Nephron (organoid): ENCODE data around the gene MTFP1.

Source experiments
- H3K27ac Mint-ChIP-seq, 3 experiments: 2 replicates each; pipeline ENCODE4 v1.8.0; 2020; ENCODE audit warnings: mixed read lengths in 3 of 3, mild to moderate bottlenecking in 2 of 3, moderate library complexity in 1 of 3
- H3K27me3 Mint-ChIP-seq: 2 replicates; pipeline ENCODE4 v1.8.0; 2021; ENCODE audit warnings: low read depth, mild to moderate bottlenecking, moderate library complexity, mixed read lengths
- H3K36me3 Mint-ChIP-seq: 2 replicates; pipeline ENCODE4 v1.8.0; 2020; ENCODE audit warnings: low read depth, mixed read lengths
- H3K4me1 Mint-ChIP-seq: 2 replicates; pipeline ENCODE4 v1.8.0; 2020; ENCODE audit warnings: mixed read lengths
- H3K4me3 Mint-ChIP-seq, 3 experiments: 2 replicates each; pipeline ENCODE4 v1.8.0; 2020; ENCODE audit warnings: mild to moderate bottlenecking in 3 of 3, mixed read lengths in 3 of 3, moderate library complexity in 2 of 3
- H3K9me3 Mint-ChIP-seq: 2 replicates; pipeline ENCODE4 v1.8.0; 2020; ENCODE audit warnings: mixed read lengths
- TF ChIP-seq, protein P1 (sequence below), 3 experiments: fragments of 200-600 bp; sonication (generic); IDR thresholded peaks; one replicate each; pipeline ENCODE4 v1.5.0; 2021; ENCODE audit warnings: antibody characterized with exemption in 3 of 3; ENCODE audit not compliant: unreplicated experiment in 3 of 3

MTFP1 gene

DNA sequence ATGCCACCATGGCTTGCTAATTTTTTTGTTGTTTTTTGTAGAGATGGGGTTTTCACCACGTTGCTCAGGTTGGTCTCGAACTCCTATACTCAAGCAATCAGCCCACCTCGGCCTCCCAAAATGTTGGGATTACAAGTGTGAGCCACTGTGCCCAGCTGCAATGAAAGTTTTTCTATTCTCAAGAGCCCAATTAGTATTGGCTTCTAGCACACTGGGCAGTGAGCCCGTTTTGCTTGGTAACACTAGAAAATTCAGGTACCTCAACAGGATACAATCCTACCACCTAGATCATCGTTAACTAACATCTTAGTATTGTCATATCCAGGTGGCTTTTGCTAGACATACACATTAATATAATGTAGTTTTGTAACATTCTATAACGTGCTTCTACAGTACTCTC is 27.3 kb downstream of the MTFP1 start:
- H3K27me3 Mint-ChIP-seq, result peaks cover 8% of the 10 kb centered on the region
- H3K4me1 Mint-ChIP-seq, result no peaks in the 10 kb centered on the region
- TF ChIP-seq, protein P1, sequence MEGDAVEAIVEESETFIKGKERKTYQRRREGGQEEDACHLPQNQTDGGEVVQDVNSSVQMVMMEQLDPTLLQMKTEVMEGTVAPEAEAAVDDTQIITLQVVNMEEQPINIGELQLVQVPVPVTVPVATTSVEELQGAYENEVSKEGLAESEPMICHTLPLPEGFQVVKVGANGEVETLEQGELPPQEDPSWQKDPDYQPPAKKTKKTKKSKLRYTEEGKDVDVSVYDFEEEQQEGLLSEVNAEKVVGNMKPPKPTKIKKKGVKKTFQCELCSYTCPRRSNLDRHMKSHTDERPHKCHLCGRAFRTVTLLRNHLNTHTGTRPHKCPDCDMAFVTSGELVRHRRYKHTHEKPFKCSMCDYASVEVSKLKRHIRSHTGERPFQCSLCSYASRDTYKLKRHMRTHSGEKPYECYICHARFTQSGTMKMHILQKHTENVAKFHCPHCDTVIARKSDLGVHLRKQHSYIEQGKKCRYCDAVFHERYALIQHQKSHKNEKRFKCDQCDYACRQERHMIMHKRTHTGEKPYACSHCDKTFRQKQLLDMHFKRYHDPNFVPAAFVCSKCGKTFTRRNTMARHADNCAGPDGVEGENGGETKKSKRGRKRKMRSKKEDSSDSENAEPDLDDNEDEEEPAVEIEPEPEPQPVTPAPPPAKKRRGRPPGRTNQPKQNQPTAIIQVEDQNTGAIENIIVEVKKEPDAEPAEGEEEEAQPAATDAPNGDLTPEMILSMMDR (IDR thresholded peaks at IDR 0.05; ENCODE audit: unreplicated experiment in 3 of 3), result no peak
- H3K9me3 Mint-ChIP-seq, result no peaks in the 10 kb centered on the region
- no peak overlapping the region for H3K27ac Mint-ChIP-seq
- H3K4me3 Mint-ChIP-seq, result no peak overlapping the region
- H3K36me3 Mint-ChIP-seq, result no peaks in the 10 kb centered on the region

DNA sequence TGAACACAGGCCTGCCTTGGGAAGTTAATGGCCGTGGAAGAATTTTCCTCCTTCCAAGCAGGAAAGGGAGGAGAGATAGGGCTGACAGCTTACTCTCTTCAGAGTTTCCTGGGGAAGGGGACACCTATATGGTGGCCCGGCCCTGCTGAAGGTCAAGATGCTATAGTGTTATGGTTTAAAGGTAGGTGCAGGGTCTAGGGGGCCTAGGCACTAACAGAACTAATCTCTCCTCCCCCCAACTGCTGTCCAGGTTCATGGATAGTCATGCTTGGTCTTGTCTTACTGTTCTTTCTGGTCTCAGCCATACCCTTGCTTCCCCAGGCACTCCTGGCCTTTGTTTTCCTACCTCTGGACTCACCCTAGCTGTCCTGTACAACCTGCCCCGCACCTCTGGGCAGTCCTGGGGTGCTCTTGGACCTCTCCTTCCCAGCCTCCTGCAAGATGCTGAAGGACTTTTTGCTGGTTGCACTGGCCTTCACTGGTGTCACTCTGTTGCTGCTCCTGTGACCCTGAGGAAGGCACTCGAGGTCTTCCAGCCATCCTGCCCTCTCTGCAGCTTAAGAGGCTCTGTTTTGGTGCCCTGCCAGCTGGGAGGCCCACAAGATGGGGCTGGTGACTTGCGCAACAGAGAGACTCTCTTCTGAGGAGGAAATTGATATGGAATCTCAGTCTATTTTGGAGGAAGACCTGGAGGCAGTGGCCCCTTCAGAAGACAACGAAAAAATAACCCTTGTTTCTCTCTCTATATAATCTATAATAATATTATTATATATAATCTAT is 28.4 kb downstream of the MTFP1 start:
- H3K27ac Mint-ChIP-seq, result no peak overlapping the region

DNA sequence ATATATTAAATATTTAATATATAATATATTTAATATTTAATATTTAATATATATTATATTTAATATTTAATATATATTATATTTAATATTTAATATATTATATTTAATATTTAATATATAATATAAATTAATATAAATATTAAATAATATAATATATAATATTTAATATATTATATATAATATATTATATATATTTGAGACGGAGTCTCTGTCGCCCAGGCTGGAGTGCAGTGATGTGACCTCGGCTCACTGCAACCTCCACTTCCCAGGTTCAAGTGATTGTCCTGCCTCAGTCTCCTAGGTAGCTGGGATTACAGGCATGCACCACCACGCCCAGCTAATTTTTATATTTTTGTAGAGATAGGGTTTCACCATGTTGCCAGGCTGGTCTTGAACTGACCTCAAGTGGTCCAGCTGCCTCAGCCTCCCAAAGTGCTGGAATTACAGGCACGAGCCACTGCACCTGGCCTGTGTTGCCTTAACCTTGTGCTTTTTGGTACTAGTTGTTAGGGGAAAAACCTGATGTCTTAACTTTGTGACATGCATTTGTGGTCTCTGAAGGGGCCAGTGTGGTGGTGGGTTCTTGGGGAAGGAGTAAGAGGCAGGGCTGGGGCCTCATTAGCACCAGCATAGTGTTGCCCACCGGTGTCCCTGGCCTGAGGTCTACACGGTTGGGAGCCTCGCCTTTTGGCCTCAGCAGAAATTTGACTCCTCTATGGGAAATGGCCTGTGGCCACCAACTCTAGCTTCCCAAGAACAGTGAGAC is 29.7 kb downstream of the MTFP1 start:
- Mint-ChIP-seq H3K4me3 (no peak overlapping the region), H3K36me3 (no peaks in the 10 kb centered on the region), H3K27me3 (peaks cover 15% of the 10 kb centered on the region), H3K9me3 (no peaks in the 10 kb centered on the region), H3K27ac (no peak overlapping the region), H3K4me1 (no peaks in the 10 kb centered on the region)
- TF ChIP-seq, protein P1 (IDR thresholded peaks at IDR 0.05; ENCODE audit: unreplicated experiment in 3 of 3), result no peak

More for the DNA sequence above, 28.4 kb downstream of the MTFP1 start:
- TF ChIP-seq, protein P1 (IDR thresholded peaks at IDR 0.05; ENCODE audit: unreplicated experiment in 3 of 3), result no peak
- no peak overlapping the region for H3K4me3 Mint-ChIP-seq
- peaks cover 8% of the 10 kb centered on the region for H3K27me3 Mint-ChIP-seq
- no peaks in the 10 kb centered on the region for H3K4me1 Mint-ChIP-seq
- H3K36me3 Mint-ChIP-seq, result no peaks in the 10 kb centered on the region
- H3K9me3 Mint-ChIP-seq, result no peaks in the 10 kb centered on the region

DNA sequence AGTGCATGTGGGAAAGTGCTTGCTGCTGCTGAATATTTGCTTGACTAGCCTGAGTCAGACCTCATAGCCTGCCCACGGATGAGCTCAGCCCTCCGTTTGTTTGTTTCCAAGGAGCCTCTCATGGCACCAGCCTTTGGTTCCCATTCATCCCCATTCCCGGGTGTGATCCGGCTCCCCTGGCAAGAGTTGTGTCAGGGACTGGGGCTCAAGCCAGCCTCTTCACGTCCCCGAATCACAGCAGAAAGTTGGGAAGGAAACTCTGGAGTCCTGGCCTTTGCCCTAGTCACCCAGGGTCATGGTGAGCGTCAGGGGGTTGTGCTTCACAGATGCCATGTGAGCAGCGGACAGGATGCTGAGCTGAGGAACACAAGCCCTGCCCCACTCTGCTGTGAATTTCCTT is 32.4 kb downstream of the MTFP1 start:
- peaks cover 15% of the 10 kb centered on the region for H3K27me3 Mint-ChIP-seq
- H3K36me3 Mint-ChIP-seq, result no peaks in the 10 kb centered on the region
- TF ChIP-seq, protein P1 (IDR thresholded peaks at IDR 0.05; ENCODE audit: unreplicated experiment in 3 of 3), result no peak
- H3K4me3 Mint-ChIP-seq, result no peak overlapping the region
- no peaks in the 10 kb centered on the region for H3K9me3 Mint-ChIP-seq
- H3K27ac Mint-ChIP-seq, result no peak overlapping the region
- H3K4me1 Mint-ChIP-seq, result no peaks in the 10 kb centered on the region

GRCh38 chr22:30459181-30460052 is 33.8 kb downstream of the MTFP1 start:
- Mint-ChIP-seq H3K4me1 (no peaks in the 10 kb centered on the region), H3K36me3 (no peaks in the 10 kb centered on the region), H3K27me3 (peaks cover 13% of the 10 kb centered on the region), H3K9me3 (no peaks in the 10 kb centered on the region), H3K4me3 (no peak overlapping the region), H3K27ac (no peak overlapping the region)
- TF ChIP-seq, protein P1 (IDR thresholded peaks at IDR 0.05; ENCODE audit: unreplicated experiment in 3 of 3), result no peak
